Activated effector memory CD4-positive, alpha-beta T cell treated with anti-CD3 and anti-CD28 coated beads, Interleukin-2, amount 50 U/mL, for 16 hours (primary cell): ENCODE measurements around the gene DLGAP4.
"Not testable (repeated sequence)": the region's sequence is repeated elsewhere in the genome, so short reads cannot be mapped to it uniquely, and the experiment has no call there.

ENCODE experiments used
- DNase-seq: peaks from one replicate; pipeline ENCODE4 v3.0.0-alpha.2; 2020

Gene DLGAP4

GRCh38 chr20:36542516-36543183, 236.5 kb downstream of the DLGAP4 start:
- no peak for DNase-seq

- DNase-seq: no peak
Measured at GRCh38 chr20:36543184-36544133, 237.3 kb downstream of the DLGAP4 start.

GRCh38 chr20:36544134-36545018, 238.2 kb downstream of the DLGAP4 start:
- DNase-seq: no peak

GRCh38 chr20:36546111-36546736, 240.1 kb downstream of the DLGAP4 start:
- no peak for DNase-seq

GRCh38 chr20:36547186-36548005, 241.3 kb downstream of the DLGAP4 start:
- no peak for DNase-seq

GRCh38 chr20:36548006-36548315, 241.8 kb downstream of the DLGAP4 start:
- no peak for DNase-seq

- no peak for DNase-seq
Measured at GRCh38 chr20:36548704-36549627, 242.8 kb downstream of the DLGAP4 start.

GRCh38 chr20:36549628-36549941, 243.4 kb downstream of the DLGAP4 start:
- DNase-seq: no peak

GRCh38 chr20:36549942-36550789, 244.0 kb downstream of the DLGAP4 start:
- no peak for DNase-seq

- no peak for DNase-seq
Measured at GRCh38 chr20:36550790-36551299, 244.7 kb downstream of the DLGAP4 start.

GRCh38 chr20:36555248-36555647, 249.1 kb downstream of the DLGAP4 start:
- no peak for DNase-seq

GRCh38 chr20:36562724-36563123, 256.6 kb downstream of the DLGAP4 start:
- no peak for DNase-seq

- DNase-seq: no peak
Measured at GRCh38 chr20:36563374-36563773, 257.2 kb downstream of the DLGAP4 start.

GRCh38 chr20:36564078-36564725, 258.1 kb downstream of the DLGAP4 start:
- not testable (repeated sequence) for DNase-seq

- DNase-seq: not testable (repeated sequence)
Measured at GRCh38 chr20:36564726-36565121, 258.6 kb downstream of the DLGAP4 start.

- DNase-seq: no peak
Measured at GRCh38 chr20:36565520-36565919, 259.4 kb downstream of the DLGAP4 start.

GRCh38 chr20:36569847-36570429, 263.8 kb downstream of the DLGAP4 start:
- DNase-seq: no peak
